A549 (cell line): ENCODE data around the gene ALDH1L1. TPM values are rescaled to one million over a fixed set of nuclear protein-coding genes. Genes with fewer than 3 reads are reported as not detected.

ENCODE experiments used
- ATAC-seq, 2 experiments: fragments of 200-7000 bp in 1 of 2; fragments of >200 bp in 1 of 2; cut with Nextera tagmentation in 1 of 2; cut with Tn5 transposase in 1 of 2; 3 replicates each; pipeline versions ENCODE4 v1.8.0 to v1.9.1; 2018 to 2020; ENCODE audit warnings: mild to moderate bottlenecking in 1 of 2, moderate library complexity in 1 of 2
- CTCF ChIA-PET: fragments of 300-600 bp; sonication (Branson Sonifier 250); formaldehyde crosslinking; extraction: SDS; loops from one replicate; lab custom pipeline; 2021; ENCODE audit warnings: antibody characterized with exemption, inconsistent platforms; lab: Yijun Ruan, JAX
- POLR2A ChIA-PET: fragments of 350-600 bp; formaldehyde crosslinking; extraction: SDS; loops from one replicate; lab custom pipeline; 2021; ENCODE audit warnings: antibody characterized with exemption, inconsistent platforms; lab: Yijun Ruan, JAX
- DNase-seq, 2 experiments: peaks; one replicate each; pipeline versions ENCODE4 v3.0.0 to v3.0.0-alpha.2; 2011 to 2016; ENCODE audit warnings: low read depth in 1 of 2, low spot score in 1 of 2
- FAIRE-seq: peaks from 2 replicates; lab custom pipeline; 2011; peaks lifted over from hg19 to GRCh38; lab: Jason Lieb, UNC
- H3K27ac ChIP-seq, 2 experiments: fragments of >200 bp; sonication (Bioruptor Twin); formaldehyde crosslinking; 3 replicates each; pipeline ENCODE4 v1.5.1; 2016 to 2017
- H3K4me1 ChIP-seq: fragments of >200 bp; sonication (Bioruptor Twin); formaldehyde crosslinking; 3 replicates; pipeline ENCODE4 v1.6.1; 2016
- H3K4me2 ChIP-seq: fragments of >200 bp; sonication (Bioruptor Twin); formaldehyde crosslinking; 3 replicates; pipeline ENCODE4 v1.6.1; 2016
- H3K4me3 ChIP-seq: fragments of >200 bp; sonication (Bioruptor Twin); formaldehyde crosslinking; 3 replicates; pipeline ENCODE4 v1.5.1; 2016
- H3K9me3 ChIP-seq: fragments of >200 bp; sonication (Bioruptor Twin); formaldehyde crosslinking; 3 replicates; pipeline ENCODE4 v1.6.1; 2016
- ATOH8 ChIP-seq: fragments of 250-450 bp; sonication (Bioruptor Pico); IDR thresholded peaks from 2 replicates; pipeline ENCODE4 v1.5.0; 2020; ENCODE audit warnings: low read depth, mild to moderate bottlenecking, moderate library complexity
- BCL3 ChIP-seq: fragments of >200 bp; sonication (Bioruptor Twin); formaldehyde crosslinking; IDR thresholded peaks from 3 replicates; pipeline ENCODE4 v1.6.1; 2016
- BHLHE40 ChIP-seq: IDR thresholded peaks from 2 replicates; pipeline ENCODE4 v1.6.1; 2012; ENCODE audit warnings: low read depth, low read length, inconsistent platforms
- CBX2 ChIP-seq: fragments of 200-600 bp; sonication (generic); IDR thresholded peaks from 2 replicates; pipeline ENCODE4 v1.6.1; 2016; ENCODE audit warnings: low read depth, mild to moderate bottlenecking, borderline replicate concordance
- CBX8 ChIP-seq: fragments of 200-600 bp; sonication (generic); IDR thresholded peaks from 2 replicates; pipeline ENCODE4 v1.6.1; 2016
- CHD2 ChIP-seq: fragments of 150-350 bp; IDR thresholded peaks from 2 replicates; pipeline ENCODE4 v1.6.1; 2014; ENCODE audit warnings: low read length; ENCODE audit not compliant: partially characterized antibody
- CHD4 ChIP-seq: fragments of 200-600 bp; sonication (generic); IDR thresholded peaks from 2 replicates; pipeline ENCODE4 v1.6.1; 2016; ENCODE audit warnings: antibody characterized with exemption, mild to moderate bottlenecking, borderline replicate concordance
- CTCF ChIP-seq: fragments of >200 bp; sonication (Bioruptor Twin); formaldehyde crosslinking; IDR thresholded peaks from 3 replicates; pipeline ENCODE4 v1.5.1; 2016
- EHF ChIP-seq: fragments of 250-450 bp; sonication (Bioruptor Pico); IDR thresholded peaks from 2 replicates; pipeline ENCODE4 v1.5.0; 2020; ENCODE audit warnings: mild to moderate bottlenecking
- EP300 ChIP-seq, 2 experiments: fragments of >200 bp; sonication (Bioruptor Twin); formaldehyde crosslinking; IDR thresholded peaks; 2 replicates in 1 of 2; 3 replicates in 1 of 2; pipeline ENCODE4 v1.6.1; 2016 to 2017
- ESRRA ChIP-seq: fragments of 150-350 bp; IDR thresholded peaks from 2 replicates; pipeline ENCODE4 v1.6.1; 2014; ENCODE audit warnings: mild to moderate bottlenecking, low read length, borderline replicate concordance
- FOSB ChIP-seq: fragments of 250-450 bp; sonication (Bioruptor Pico); IDR thresholded peaks from 2 replicates; pipeline ENCODE4 v1.5.0; 2020; ENCODE audit warnings: mild to moderate bottlenecking, moderate library complexity
- FOSL2 ChIP-seq, 2 experiments: fragments of 450-650 bp in 1 of 2; fragments of >200 bp in 1 of 2; sonication (Bioruptor Twin) in 1 of 2; formaldehyde crosslinking; IDR thresholded peaks; 2 replicates each; pipeline versions ENCODE4 v1.5.0 to v1.6.1; 2016 to 2020; ENCODE audit warnings: mild to moderate bottlenecking in 1 of 2, moderate library complexity in 1 of 2
- GATA3 ChIP-seq: IDR thresholded peaks from 2 replicates; pipeline ENCODE4 v1.6.1; 2012; ENCODE audit warnings: borderline replicate concordance
- HDAC2 ChIP-seq: fragments of 200-600 bp; sonication (generic); IDR thresholded peaks from 2 replicates; pipeline ENCODE4 v1.6.1; 2016
- HES2 ChIP-seq: fragments of >200 bp; sonication (Bioruptor Twin); formaldehyde crosslinking; IDR thresholded peaks from 2 replicates; pipeline ENCODE4 v1.6.1; 2016
- HEYL ChIP-seq: fragments of 250-450 bp; sonication (Bioruptor Pico); IDR thresholded peaks from 2 replicates; pipeline ENCODE4 v1.8.0; 2021; ENCODE audit warnings: mild to moderate bottlenecking, moderate library complexity
- HOXA7 ChIP-seq: fragments of 250-450 bp; sonication (Bioruptor Pico); IDR thresholded peaks from 2 replicates; pipeline ENCODE4 v1.5.0; 2020; ENCODE audit warnings: mild to moderate bottlenecking, moderate library complexity
- HOXB13 ChIP-seq: fragments of 250-450 bp; sonication (Bioruptor Pico); IDR thresholded peaks from 2 replicates; pipeline ENCODE4 v1.5.0; 2020; ENCODE audit warnings: low read depth, mild to moderate bottlenecking, moderate library complexity
- JUN ChIP-seq, 2 experiments: fragments of >200 bp; sonication (Bioruptor Twin); formaldehyde crosslinking; IDR thresholded peaks; 2 replicates in 1 of 2; 3 replicates in 1 of 2; pipeline ENCODE4 v1.6.1; 2016 to 2017
- KDM1A ChIP-seq: fragments of 200-600 bp; sonication (generic); IDR thresholded peaks from 2 replicates; pipeline ENCODE4 v1.6.1; 2016; ENCODE audit warnings: low read depth, mild to moderate bottlenecking
- MAX ChIP-seq: IDR thresholded peaks from 2 replicates; pipeline ENCODE4 v1.6.1; 2012
- MYC ChIP-seq: IDR thresholded peaks from 2 replicates; pipeline ENCODE4 v1.6.1; 2012; ENCODE audit warnings: mild to moderate bottlenecking, inconsistent platforms, low read length, improper control_type of control experiment, borderline replicate concordance
- NFE2L2 ChIP-seq: fragments of 150-350 bp; conservative IDR thresholded peaks from 2 replicates; pipeline ENCODE4 v1.6.1; 2014; ENCODE audit warnings: low read length
- NR3C1 ChIP-seq: fragments of >200 bp; sonication (Bioruptor Twin); formaldehyde crosslinking; IDR thresholded peaks from 3 replicates; pipeline ENCODE4 v1.6.1; 2017
- PBX3 ChIP-seq: IDR thresholded peaks from 2 replicates; pipeline ENCODE4 v1.6.1; 2012
- PHF8 ChIP-seq: fragments of 200-600 bp; sonication (generic); IDR thresholded peaks from 2 replicates; pipeline ENCODE4 v1.6.1; 2016; ENCODE audit warnings: low read depth, mild to moderate bottlenecking, antibody characterized with exemption, moderate library complexity, borderline replicate concordance
- POLR2A ChIP-seq: IDR thresholded peaks from 2 replicates; pipeline ENCODE4 v1.6.1; 2012; ENCODE audit warnings: mild to moderate bottlenecking, low read length
- RARB ChIP-seq: fragments of 250-450 bp; sonication (Bioruptor Pico); IDR thresholded peaks from 2 replicates; pipeline ENCODE4 v1.8.0; 2021; ENCODE audit warnings: mild to moderate bottlenecking, moderate library complexity
- RFX5 ChIP-seq: fragments of 450-650 bp; IDR thresholded peaks from 2 replicates; pipeline ENCODE4 v1.7.1; 2014; ENCODE audit warnings: antibody characterized with exemption, mild to moderate bottlenecking, moderate library complexity
- SREBF2 ChIP-seq: fragments of 450-650 bp; IDR thresholded peaks from 2 replicates; pipeline ENCODE4 v1.6.1; 2014; ENCODE audit warnings: mild to moderate bottlenecking, moderate library complexity
- USF2 ChIP-seq: fragments of 450-650 bp; IDR thresholded peaks from 2 replicates; pipeline ENCODE4 v1.6.1; 2014; ENCODE audit warnings: antibody characterized with exemption
- ZC3H11A ChIP-seq: fragments of 450-650 bp; IDR thresholded peaks from 2 replicates; pipeline ENCODE4 v1.6.1; 2014; ENCODE audit warnings: antibody characterized with exemption, mild to moderate bottlenecking
- ZSCAN20 ChIP-seq: fragments of 250-450 bp; sonication (Bioruptor Pico); IDR thresholded peaks from 2 replicates; pipeline ENCODE4 v1.8.0; 2022; ENCODE audit warnings: mild to moderate bottlenecking, moderate library complexity
- WGBS: methylation state at CpG from one replicate; pipeline ENCODE4 v1.1.6; 2017; ENCODE audit errors: missing lambda C conversion rate; 5-methylcytosine and 5-hydroxymethylcytosine counted together
- polyA plus RNA-seq, 4 experiments: library from polyadenylated mRNA; depleted of rRNA in 3 of 4; stranded (reverse); fragments of >200 nt; fragmentation: RNase III in 1 of 4; extraction: RNeasy Plus Mini Kit Qiagen cat#74134 plus additional on column Dnase treatment in 1 of 4; gene quantifications; 2 replicates in 3 of 4; 3 replicates in 1 of 4; pipeline ENCODE4 v1.2.3, GENCODE V29; 2011 to 2017

Gene ALDH1L1
- polyA plus RNA-seq, 2 of the 4 experiments (the other 2 are of a cell fraction) = 0.14 to 0.18 TPM

GRCh38 chr3:126208606-126209256 is 28.3 kb upstream of the ALDH1L1 start (continued):
- TF ChIP-seq CTCF (no peak), MAX (peak; percentile 80), FOSL2 (IDR thresholded peaks at IDR 0.05) (peak; percentile 26; the same call in 1 of the 2 replicates), FOSL2 (CRISPR knock-in tag; IDR thresholded peaks at IDR 0.05) (peak; percentile 79), MYC (no peak), PHF8 (no peak), NFE2L2 (0 out of 2 replicates have a peak, but pooled peaks have one; percentile 10), HOXA7 (CRISPR knock-in tag) (no peak), CHD4 (no peak), NR3C1 (no peak), FOSB (no peak), HOXB13 (CRISPR knock-in tag) (0 out of 2 replicates have a peak, but pooled peaks have one; percentile 34), USF2 (no peak), CBX8 (no peak), EHF (CRISPR knock-in tag) (0 out of 2 replicates have a peak, but pooled peaks have one; percentile 52), HEYL (CRISPR knock-in tag) (no peak), KDM1A (no peak), PBX3 (no peak), GATA3 (peak; percentile 17; the same call in 1 of the 2 replicates), SREBF2 (no peak), BHLHE40 (no peak), JUN (IDR thresholded peaks at IDR 0.05) (no peak), EP300 (IDR thresholded peaks at IDR 0.05) (no peak)

- FAIRE-seq = no peak
- Histone ChIP-seq H3K9me3 (no peaks in the 10 kb centered on the region), H3K4me2 (peak overlapping the region; percentile 31), H3K27ac (peak overlapping the region; percentile 39 to 56; a peak in 3 of 6 replicates), H3K4me1 (peaks cover 9% of the 10 kb centered on the region), H3K4me3 (no peak overlapping the region)
- ChIA-PET POLR2A (interaction anchor here (0.9 kb wide), 1 partner anchor 124 kb away, joined by 3 read pairs; the partner anchor contains the start of gene SLC41A3), CTCF (interaction anchor here (0.8 to 1.8 kb wide), 4 partner anchors 9 to 97 kb away, joined by 3 to 13 read pairs (median 5); no protein-coding TSS in a partner anchor)
- ATAC-seq = no peak
- DNase-seq = no peak
- 64% methylated on average over 2 of the region's 2 CpGs for WGBS
- no peak for TF ChIP-seq RARB (CRISPR knock-in tag)
- TF ChIP-seq CHD2 = no peak
- TF ChIP-seq ESRRA = no peak
- no peak for TF ChIP-seq HOXB13 (CRISPR knock-in tag)
- no peak for TF ChIP-seq ATOH8
- TF ChIP-seq HES2 = no peak
- TF ChIP-seq RFX5 = no peak
- TF ChIP-seq PBX3 = no peak
- TF ChIP-seq NR3C1 = no peak
- TF ChIP-seq ZSCAN20 = no peak
- no peak for TF ChIP-seq EP300 (IDR thresholded peaks at IDR 0.05)
- no peak for TF ChIP-seq HDAC2
- TF ChIP-seq BCL3 = no peak
- TF ChIP-seq SREBF2 = no peak
- TF ChIP-seq CBX2 = no peak
- TF ChIP-seq ZC3H11A = no peak
- no peak for TF ChIP-seq POLR2A
Observed at GRCh38 chr3:126208182-126208581, 27.8 kb upstream of the ALDH1L1 start.
